Calu3 (cell line): Measurements from ENCODE around the gene OPTC. TPM values are rescaled to one million over a fixed set of nuclear protein-coding genes. Genes with fewer than 3 reads are reported as not detected.

Experiments
- BruUV-seq: library from RNA; stranded (reverse); fragments of 400-500 nt; replicated peaks from 2 replicates; lab custom pipeline; 2021; lab: Mats Ljungman, UMichigan
- CTCF ChIA-PET: fragments of 300-600 bp; sonication (Branson Sonifier 250); formaldehyde crosslinking; loops from one replicate; lab custom pipeline; 2022; ENCODE audit warnings: antibody characterized with exemption; lab: Charles Lee
- DNase-seq: peaks from one replicate; pipeline ENCODE4 v3.0.0; 2022
- H3K27ac Mint-ChIP-seq: one replicate; pipeline ENCODE4 v1.8.0; 2022; ENCODE audit warnings: mixed read lengths; ENCODE audit not compliant: unreplicated experiment
- H3K27me3 Mint-ChIP-seq: one replicate; pipeline ENCODE4 v1.8.0; 2022; ENCODE audit warnings: mixed read lengths; ENCODE audit not compliant: unreplicated experiment
- H3K36me3 Mint-ChIP-seq: one replicate; pipeline ENCODE4 v1.8.0; 2022; ENCODE audit warnings: mild to moderate bottlenecking, moderate library complexity, mixed read lengths; ENCODE audit not compliant: insufficient read depth, unreplicated experiment
- H3K4me1 Mint-ChIP-seq: one replicate; pipeline ENCODE4 v1.8.0; 2022; ENCODE audit warnings: mild to moderate bottlenecking, low read depth, mixed read lengths; ENCODE audit not compliant: unreplicated experiment
- H3K4me3 Mint-ChIP-seq: one replicate; pipeline ENCODE4 v1.8.0; 2022; ENCODE audit warnings: mild to moderate bottlenecking, low read depth, moderate library complexity, mixed read lengths; ENCODE audit not compliant: unreplicated experiment
- H3K9me3 Mint-ChIP-seq: one replicate; pipeline ENCODE4 v1.8.0; 2022; ENCODE audit warnings: low read depth, mixed read lengths; ENCODE audit not compliant: unreplicated experiment
- CTCF ChIP-seq: fragments of 200-600 bp; IDR thresholded peaks from one replicate; pipeline ENCODE4 v1.8.0; 2022; ENCODE audit warnings: antibody characterized with exemption; ENCODE audit not compliant: unreplicated experiment
- intact Hi-C: fragments of 100-400 bp; cut with micrococcal nuclease; formaldehyde crosslinking; loops from one replicate; pipeline ENCODE4 v1.10.0; 2022; ENCODE audit not compliant: unreplicated experiment
- total RNA-seq: library from RNA; stranded (reverse); gene quantifications from 2 replicates; pipeline ENCODE4 v1.2.3, GENCODE V29; 2022

The OPTC gene
- total RNA-seq, 1 experiment from 2014 or later, result not detected

GRCh38 chr1:203456577-203456976 lies 37.4 kb upstream of the OPTC start:
- Mint-ChIP-seq H3K27me3 (peaks cover 100% of the 10 kb centered on the region), H3K4me1 (no peaks in the 10 kb centered on the region), H3K27ac (no peak overlapping the region), H3K36me3 (no peaks in the 10 kb centered on the region), H3K4me3 (no peak overlapping the region), H3K9me3 (no peaks in the 10 kb centered on the region)
- DNase-seq, result no peak
- no peak for TF ChIP-seq CTCF
- intact Hi-C loops, result no loop called here
- BruUV-seq, result no TSS peak
- CTCF ChIA-PET, result no interaction called here

GRCh38 chr1:203458078-203458477 lies 35.9 kb upstream of the OPTC start:
- no peak for DNase-seq

GRCh38 chr1:203459671-203460201 lies 34.2 kb upstream of the OPTC start:
- Mint-ChIP-seq H3K9me3 (no peaks in the 10 kb centered on the region), H3K27me3 (peaks cover 98% of the 10 kb centered on the region), H3K27ac (no peak overlapping the region), H3K4me1 (no peaks in the 10 kb centered on the region), H3K4me3 (no peak overlapping the region), H3K36me3 (no peaks in the 10 kb centered on the region)
- no peak for TF ChIP-seq CTCF
- intact Hi-C loops, result no loop called here
- no peak for DNase-seq
- CTCF ChIA-PET, result no interaction called here
- BruUV-seq, result no TSS peak

More at GRCh38 chr1:203458078-203458477, 35.9 kb upstream of the OPTC start:
- H3K27ac Mint-ChIP-seq, result no peak overlapping the region
- H3K4me3 Mint-ChIP-seq, result no peak overlapping the region
- no TSS peak for BruUV-seq
- H3K36me3 Mint-ChIP-seq, result no peaks in the 10 kb centered on the region
- peaks cover 100% of the 10 kb centered on the region for H3K27me3 Mint-ChIP-seq
- H3K4me1 Mint-ChIP-seq, result no peaks in the 10 kb centered on the region
- intact Hi-C loops, result no loop called here
- CTCF ChIA-PET, result no interaction called here
- TF ChIP-seq CTCF, result no peak
- no peaks in the 10 kb centered on the region for H3K9me3 Mint-ChIP-seq

GRCh38 chr1:203461717-203462116 lies 32.2 kb upstream of the OPTC start:
- CTCF ChIA-PET, result no interaction called here
- Mint-ChIP-seq H3K4me3 (no peak overlapping the region), H3K4me1 (no peaks in the 10 kb centered on the region), H3K27ac (no peak overlapping the region), H3K9me3 (no peaks in the 10 kb centered on the region), H3K27me3 (peaks cover 96% of the 10 kb centered on the region), H3K36me3 (no peaks in the 10 kb centered on the region)
- BruUV-seq, result no TSS peak
- no peak for DNase-seq
- no peak for TF ChIP-seq CTCF
- intact Hi-C loops, result no loop called here
